ENCODE results near the gene RFT1. TPM values are rescaled to one million over a fixed set of nuclear protein-coding genes. Genes with fewer than 3 reads are reported as not detected.

The RFT1 gene
- total and polyA plus RNA-seq, 4 donors: 5.0 to 16.6 (median 8.8) TPM

GRCh38 chr3:53137835-53138446, 7.7 kb upstream of the RFT1 start:
- intact Hi-C loops (cut with DNase I): no loop called here
- no peak for ATAC-seq (ENCODE audit: low FRiP score)

DNA sequence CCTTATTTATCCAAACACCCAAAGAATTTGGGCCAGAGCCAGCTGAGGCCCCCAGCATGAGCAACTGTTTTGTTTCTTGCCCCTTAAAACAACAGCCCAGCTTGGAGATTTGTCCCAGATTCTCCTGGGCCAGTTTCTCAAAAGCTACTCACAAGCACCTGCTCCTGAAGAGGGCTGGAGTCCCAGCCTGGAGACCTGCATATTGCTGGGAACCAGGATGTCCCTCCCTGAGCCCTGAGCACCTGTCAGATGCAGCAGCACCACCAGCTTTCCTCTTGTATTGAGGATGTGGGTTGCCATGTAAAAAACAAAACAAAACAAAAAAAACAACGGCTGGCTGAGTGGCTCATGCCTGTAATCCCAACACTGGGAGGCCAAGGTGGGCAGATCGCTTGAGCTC, 7.0 kb upstream of the RFT1 start:
- Histone ChIP-seq H3K27ac (ENCODE audit: low read depth in 1 of 2, low read length in 2 of 2) (no peak overlapping the region), H3K27me3 (ENCODE audit: control insufficient read depth in 1 of 2, insufficient read depth in 2 of 2, low read length in 1 of 2) (no peaks in the 10 kb centered on the region), H3K4me1 (ENCODE audit: control insufficient read depth in 1 of 2, insufficient read depth in 2 of 2, low read length in 2 of 2) (no peaks in the 10 kb centered on the region), H3K9me3 (ENCODE audit: control insufficient read depth, low read length) (no peaks in the 10 kb centered on the region), H3K36me3 (ENCODE audit: control insufficient read depth in 1 of 2, insufficient read depth in 2 of 2, low read length in 1 of 2) (no peaks in the 10 kb centered on the region), H3K4me3 (ENCODE audit: low read length in 2 of 2) (no peak overlapping the region)
- DNase-seq: peak in 1 of 2 donors; percentile 36
- ATAC-seq (ENCODE audit: low FRiP score): no peak
- intact Hi-C loops (cut with DNase I): no loop called here
- WGBS, 2 donors: 75% methylated on average over 2 of the region's 2 CpGs

More at GRCh38 chr3:53137835-53138446, 7.7 kb upstream of the RFT1 start:
- H3K4me1 ChIP-seq (ENCODE audit: control insufficient read depth in 1 of 2, insufficient read depth in 2 of 2, low read length in 2 of 2): no peaks in the 10 kb centered on the region
- H3K27ac ChIP-seq (ENCODE audit: low read depth in 1 of 2, low read length in 2 of 2): no peak overlapping the region
- H3K27me3 ChIP-seq (ENCODE audit: control insufficient read depth in 1 of 2, insufficient read depth in 2 of 2, low read length in 1 of 2): no peaks in the 10 kb centered on the region
- DNase-seq: peak in 1 of 2 donors; percentile 0
- H3K9me3 ChIP-seq (ENCODE audit: control insufficient read depth, low read length): no peaks in the 10 kb centered on the region
- WGBS, 2 donors: 95 to 97% methylated on average over 4 of the region's 4 CpGs
- H3K4me3 ChIP-seq (ENCODE audit: low read length in 2 of 2): no peak overlapping the region
- H3K36me3 ChIP-seq (ENCODE audit: control insufficient read depth in 1 of 2, insufficient read depth in 2 of 2, low read length in 1 of 2): no peaks in the 10 kb centered on the region

DNA sequence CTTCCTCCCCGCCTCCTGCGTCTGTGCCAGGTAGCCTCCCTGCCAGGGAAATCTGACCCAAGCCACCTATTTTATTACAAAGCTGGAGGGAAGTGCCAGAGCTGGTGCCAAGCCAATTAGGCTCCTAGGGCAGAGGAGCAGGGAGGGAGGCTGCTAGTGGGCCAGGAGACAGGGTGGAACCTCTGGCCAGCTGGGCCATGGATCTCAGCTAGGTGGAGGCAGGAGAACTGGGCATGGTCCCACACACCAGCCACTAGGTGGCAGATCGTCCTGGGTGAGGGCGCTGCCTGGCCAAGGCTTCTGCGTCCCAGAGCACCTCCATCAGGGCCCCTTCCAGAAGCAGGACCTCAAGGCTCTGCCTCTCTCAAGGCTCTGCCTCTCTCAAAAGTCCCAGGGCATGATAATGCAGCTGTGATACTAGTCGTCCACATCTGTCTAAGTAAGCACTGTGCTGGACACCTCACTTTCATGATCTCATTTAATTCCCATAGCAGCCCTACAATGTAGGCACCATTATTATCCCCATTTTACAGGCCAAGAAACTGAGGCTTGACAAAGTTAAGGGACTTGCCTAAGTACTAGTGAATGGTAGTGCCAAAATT, 4.5 kb upstream of the RFT1 start:
- peak; percentile 72 for ATAC-seq (ENCODE audit: low FRiP score)
- Histone ChIP-seq H3K4me1 (ENCODE audit: control insufficient read depth in 1 of 2, insufficient read depth in 2 of 2, low read length in 2 of 2) (peaks cover 0 to 2% of the 10 kb centered on the region in 2 donors), H3K4me3 (ENCODE audit: low read length in 2 of 2) (no peak overlapping the region), H3K9me3 (ENCODE audit: control insufficient read depth, low read length) (no peaks in the 10 kb centered on the region), H3K36me3 (ENCODE audit: control insufficient read depth in 1 of 2, insufficient read depth in 2 of 2, low read length in 1 of 2) (no peaks in the 10 kb centered on the region), H3K27me3 (ENCODE audit: control insufficient read depth in 1 of 2, insufficient read depth in 2 of 2, low read length in 1 of 2) (no peaks in the 10 kb centered on the region), H3K27ac (ENCODE audit: low read depth in 1 of 2, low read length in 2 of 2) (peak overlapping the region in 1 of 2 donors; percentile 19)
- intact Hi-C loops (cut with DNase I): loop anchor here (1.0 to 5.0 kb wide), 2 partner anchors 62 to 63 kb away; no protein-coding TSS in a partner anchor
- DNase-seq: peak; percentile 85 to 89
- 6 to 10% methylated on average over 6 of the region's 6 CpGs for WGBS, 2 donors

DNA sequence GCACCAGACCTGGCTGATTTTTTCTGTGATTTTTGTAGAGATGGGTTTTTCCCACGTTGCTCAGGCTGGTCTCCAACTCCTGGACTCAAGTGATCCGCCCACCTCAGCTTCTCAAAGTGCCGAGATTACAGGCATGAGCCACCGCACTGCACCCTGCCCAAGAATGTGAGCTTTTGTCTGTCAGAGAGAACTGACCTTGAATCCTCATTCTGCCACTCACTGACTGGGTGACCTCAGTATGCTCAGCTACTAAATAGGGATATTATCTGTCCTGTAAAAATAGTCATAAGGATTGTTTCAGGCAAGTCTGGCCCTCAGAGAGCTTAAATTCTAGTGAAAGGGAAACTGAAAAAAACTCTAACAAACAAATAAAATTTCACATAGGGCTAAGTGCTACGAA, 2.1 kb upstream of the RFT1 start:
- no peak for ATAC-seq (ENCODE audit: low FRiP score)
- intact Hi-C loops (cut with DNase I): loop anchor here in 1 of 2 donors (5.0 kb wide), 1 partner anchor 65 kb away; no protein-coding TSS in a partner anchor
- H3K9me3 ChIP-seq (ENCODE audit: control insufficient read depth, low read length): no peaks in the 10 kb centered on the region
- H3K27me3 ChIP-seq (ENCODE audit: control insufficient read depth in 1 of 2, insufficient read depth in 2 of 2, low read length in 1 of 2): no peaks in the 10 kb centered on the region
- no peak overlapping the region for H3K27ac ChIP-seq (ENCODE audit: low read depth in 1 of 2, low read length in 2 of 2)
- DNase-seq: no peak
- 74 to 78% methylated on average over 5 of the region's 5 CpGs for WGBS, 2 donors
- peaks cover 0 to 6% of the 10 kb centered on the region in 2 donors for H3K4me1 ChIP-seq (ENCODE audit: control insufficient read depth in 1 of 2, insufficient read depth in 2 of 2, low read length in 2 of 2)
- no peaks in the 10 kb centered on the region for H3K36me3 ChIP-seq (ENCODE audit: control insufficient read depth in 1 of 2, insufficient read depth in 2 of 2, low read length in 1 of 2)
- H3K4me3 ChIP-seq (ENCODE audit: low read length in 2 of 2): no peak overlapping the region

- H3K9me3 ChIP-seq (ENCODE audit: control insufficient read depth, low read length): no peaks in the 10 kb centered on the region
- no peaks in the 10 kb centered on the region for H3K27me3 ChIP-seq (ENCODE audit: control insufficient read depth in 1 of 2, insufficient read depth in 2 of 2, low read length in 1 of 2)
- H3K4me3 ChIP-seq (ENCODE audit: low read length in 2 of 2): no peak overlapping the region
- 94 to 98% methylated on average over 4 of the region's 4 CpGs for WGBS, 2 donors
- peaks cover 0 to 6% of the 10 kb centered on the region in 2 donors for H3K4me1 ChIP-seq (ENCODE audit: control insufficient read depth in 1 of 2, insufficient read depth in 2 of 2, low read length in 2 of 2)
- peak overlapping the region; percentile 78 to 92 for H3K27ac ChIP-seq (ENCODE audit: low read depth in 1 of 2, low read length in 2 of 2)
- no peaks in the 10 kb centered on the region for H3K36me3 ChIP-seq (ENCODE audit: control insufficient read depth in 1 of 2, insufficient read depth in 2 of 2, low read length in 1 of 2)
- ATAC-seq (ENCODE audit: low FRiP score) (no peak), DNase-seq (no peak)
- intact Hi-C loops (cut with DNase I): loop anchor here in 1 of 2 donors (5.0 kb wide), 1 partner anchor 66 kb away; no protein-coding TSS in a partner anchor
These were observed 861 bp upstream of the RFT1 start for GRCh38 chr3:53131096-53131495.

DNA sequence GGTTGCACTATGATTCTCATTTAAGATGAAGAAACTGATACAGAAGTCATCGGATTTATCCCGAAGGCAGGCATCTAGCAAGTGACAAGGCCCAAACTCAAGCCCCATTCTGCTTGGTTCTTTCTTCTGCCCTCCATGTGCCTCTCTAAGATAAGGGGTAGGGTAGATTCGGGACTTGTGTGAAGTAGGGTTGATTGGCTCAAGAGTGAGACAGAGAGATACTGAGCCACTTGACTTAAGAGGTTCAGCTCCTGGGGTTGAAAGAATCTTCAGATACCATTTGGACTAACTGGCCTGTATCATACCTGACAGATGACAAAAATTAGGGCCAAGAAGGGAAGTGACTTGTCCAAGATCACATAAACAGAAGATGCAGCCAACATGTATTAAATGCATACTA, 891 bp downstream of the RFT1 start:
- H3K27ac ChIP-seq (ENCODE audit: low read depth in 1 of 2, low read length in 2 of 2): no peak overlapping the region
- no peak for ATAC-seq (ENCODE audit: low FRiP score)
- WGBS, 2 donors: 80% methylated on average over 3 of the region's 3 CpGs

GRCh38 chr3:53126601-53127000, 3.6 kb downstream of the RFT1 start:
- peaks cover 4 to 5% of the 10 kb centered on the region in 2 donors for H3K36me3 ChIP-seq (ENCODE audit: control insufficient read depth in 1 of 2, insufficient read depth in 2 of 2, low read length in 1 of 2)
- ATAC-seq (ENCODE audit: low FRiP score) (no peak), DNase-seq (no peak)
- no peak overlapping the region for H3K27ac ChIP-seq (ENCODE audit: low read depth in 1 of 2, low read length in 2 of 2)
- 83 to 88% methylated on average over 2 of the region's 2 CpGs for WGBS, 2 donors
- H3K27me3 ChIP-seq (ENCODE audit: control insufficient read depth in 1 of 2, insufficient read depth in 2 of 2, low read length in 1 of 2): no peaks in the 10 kb centered on the region
- intact Hi-C loops (cut with DNase I): no loop called here
- H3K4me3 ChIP-seq (ENCODE audit: low read length in 2 of 2): no peak overlapping the region
- peaks cover 0 to 6% of the 10 kb centered on the region in 2 donors for H3K4me1 ChIP-seq (ENCODE audit: control insufficient read depth in 1 of 2, insufficient read depth in 2 of 2, low read length in 2 of 2)
- no peaks in the 10 kb centered on the region for H3K9me3 ChIP-seq (ENCODE audit: control insufficient read depth, low read length)

More for the DNA sequence above, 891 bp downstream of the RFT1 start:
- peak overlapping the region in 1 of 2 donors; percentile 56 for H3K4me3 ChIP-seq (ENCODE audit: low read length in 2 of 2)
- intact Hi-C loops (cut with DNase I): no loop called here
- H3K36me3 ChIP-seq (ENCODE audit: control insufficient read depth in 1 of 2, insufficient read depth in 2 of 2, low read length in 1 of 2): peaks cover 0 to under 1% of the 10 kb centered on the region in 2 donors
- H3K9me3 ChIP-seq (ENCODE audit: control insufficient read depth, low read length): no peaks in the 10 kb centered on the region
- DNase-seq: no peak
- H3K27me3 ChIP-seq (ENCODE audit: control insufficient read depth in 1 of 2, insufficient read depth in 2 of 2, low read length in 1 of 2): no peaks in the 10 kb centered on the region
- H3K4me1 ChIP-seq (ENCODE audit: control insufficient read depth in 1 of 2, insufficient read depth in 2 of 2, low read length in 2 of 2): peaks cover 0 to 6% of the 10 kb centered on the region in 2 donors

- no peak overlapping the region for H3K27ac ChIP-seq (ENCODE audit: low read depth in 1 of 2, low read length in 2 of 2)
- H3K9me3 ChIP-seq (ENCODE audit: control insufficient read depth, low read length): no peaks in the 10 kb centered on the region
- peaks cover 13 to 14% of the 10 kb centered on the region in 2 donors for H3K36me3 ChIP-seq (ENCODE audit: control insufficient read depth in 1 of 2, insufficient read depth in 2 of 2, low read length in 1 of 2)
- ATAC-seq (ENCODE audit: low FRiP score) (no peak), DNase-seq (no peak)
- intact Hi-C loops (cut with DNase I): no loop called here
- H3K27me3 ChIP-seq (ENCODE audit: control insufficient read depth in 1 of 2, insufficient read depth in 2 of 2, low read length in 1 of 2): no peaks in the 10 kb centered on the region
- no peak overlapping the region for H3K4me3 ChIP-seq (ENCODE audit: low read length in 2 of 2)
- H3K4me1 ChIP-seq (ENCODE audit: control insufficient read depth in 1 of 2, insufficient read depth in 2 of 2, low read length in 2 of 2): no peaks in the 10 kb centered on the region
- 91% methylated on average over 6 of the region's 6 CpGs for WGBS, 2 donors
These were observed 6.3 kb downstream of the RFT1 start for GRCh38 chr3:53123953-53124352.

DNA sequence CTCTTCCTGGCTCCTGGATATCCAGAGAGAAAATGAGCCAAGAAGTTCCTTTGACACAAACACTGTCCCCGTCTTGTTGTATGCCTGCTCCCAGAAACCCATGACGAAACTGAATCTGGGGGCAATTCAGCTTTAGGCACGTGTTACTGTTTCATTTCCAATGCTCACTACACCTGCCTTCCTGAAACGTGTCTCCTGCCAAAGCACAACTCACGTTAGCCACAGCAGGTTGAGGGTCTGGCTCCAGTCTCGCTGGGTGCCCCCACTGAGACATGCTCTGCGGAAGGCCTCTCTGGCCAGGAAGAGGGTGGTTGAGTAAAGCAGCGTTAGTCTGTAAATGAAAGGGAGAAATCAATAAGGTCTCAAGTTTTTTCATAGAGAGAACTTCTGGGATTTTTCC, 6.7 kb downstream of the RFT1 start:
- Histone ChIP-seq H3K9me3 (ENCODE audit: control insufficient read depth, low read length) (no peaks in the 10 kb centered on the region), H3K4me3 (ENCODE audit: low read length in 2 of 2) (no peak overlapping the region), H3K4me1 (ENCODE audit: control insufficient read depth in 1 of 2, insufficient read depth in 2 of 2, low read length in 2 of 2) (no peaks in the 10 kb centered on the region), H3K36me3 (ENCODE audit: control insufficient read depth in 1 of 2, insufficient read depth in 2 of 2, low read length in 1 of 2) (peaks cover 13 to 14% of the 10 kb centered on the region in 2 donors), H3K27me3 (ENCODE audit: control insufficient read depth in 1 of 2, insufficient read depth in 2 of 2, low read length in 1 of 2) (no peaks in the 10 kb centered on the region), H3K27ac (ENCODE audit: low read depth in 1 of 2, low read length in 2 of 2) (no peak overlapping the region)
- DNase-seq: no peak
- intact Hi-C loops (cut with DNase I): no loop called here
- ATAC-seq (ENCODE audit: low FRiP score): no peak
- 86 to 89% methylated on average over 8 of the region's 8 CpGs for WGBS, 2 donors
